ENCODE measurements around the gene PCDH8. TPM values are rescaled to one million over a fixed set of nuclear protein-coding genes. Genes with fewer than 3 reads are reported as not detected.

PCDH8 gene
- total and polyA plus RNA-seq, 10 of the 15 experiments (the other 5 are each of a cell fraction or from before 2014, with no cell fraction given): 0.03 to 0.86 (median 0.45) TPM; not detected in 1

- TF ChIP-seq NKRF (conservative IDR thresholded peaks at IDR 0.05) (no peak), NR2C1 (IDR thresholded peaks at IDR 0.05) (no peak), HDAC2 (IDR thresholded peaks at IDR 0.05) (no peak), MEF2A (IDR thresholded peaks at IDR 0.05; ENCODE audit: insufficient read depth, low read depth, low read length) (peak; percentile 26; the same call in 1 of the 2 replicates), SP1 (IDR thresholded peaks at IDR 0.05; ENCODE audit: low read depth, low read length) (no peak), REST (IDR thresholded peaks at IDR 0.05; ENCODE audit: low read depth, low read length) (no peak), TCF7 (IDR thresholded peaks at IDR 0.05; ENCODE audit: borderline replicate concordance) (0 out of 2 replicates have a peak, but pooled peaks have one; percentile 27), PAX5 (IDR thresholded peaks at IDR 0.05; ENCODE audit: borderline replicate concordance, low read depth, low read length) (no peak), MYC (IDR thresholded peaks at IDR 0.05; ENCODE audit: insufficient read depth, insufficient read length, insufficient replicate concordance, low read length, severe bottlenecking) (no peak), YY1 (IDR thresholded peaks at IDR 0.05; ENCODE audit: low read depth, low read length) (peak; percentile 93), RUNX3 (IDR thresholded peaks at IDR 0.05; ENCODE audit: low read length) (peak; percentile 94), ZBTB4 (CRISPR knock-in tag; IDR thresholded peaks at IDR 0.05) (no peak), NFXL1 (IDR thresholded peaks at IDR 0.05; ENCODE audit: borderline replicate concordance) (no peak), STAT3 (IDR thresholded peaks at IDR 0.05; ENCODE audit: low read depth, low read length) (no peak), SMAD5 (IDR thresholded peaks at IDR 0.05; ENCODE audit: low read depth) (no peak), ZNF384 (IDR thresholded peaks at IDR 0.05; ENCODE audit: borderline replicate concordance, low read depth, low read length) (no peak), BCL11A (IDR thresholded peaks at IDR 0.05; ENCODE audit: low read depth, low read length) (peak; percentile 40; the same call in 1 of the 2 replicates), EZH2 (IDR thresholded peaks at IDR 0.05; ENCODE audit: borderline replicate concordance, control insufficient read depth, low read depth, low read length) (no peak)
Measured at GRCh38 chr13:52851137-52851962, 2.9 kb upstream of the PCDH8 start (continued).

Measured in GM12878 (cell line).